IMR-90 (cell line): Measurements from ENCODE around the gene P2RX3.

Source experiments
- MAZ ChIP-seq: IDR thresholded peaks from 2 replicates; pipeline ENCODE4 v1.6.1; 2012; ENCODE audit warnings: low read depth, mild to moderate bottlenecking, low read length, improper control_type of control experiment, moderate library complexity, borderline replicate concordance
- MXI1 ChIP-seq: IDR thresholded peaks from 2 replicates; pipeline ENCODE4 v1.6.1; 2012; ENCODE audit warnings: low read depth, mild to moderate bottlenecking, low read length, moderate library complexity, borderline replicate concordance
- POLR2A ChIP-seq: IDR thresholded peaks from 2 replicates; pipeline ENCODE4 v1.6.1; 2012; ENCODE audit warnings: mild to moderate bottlenecking, low read depth, low read length
- RAD21 ChIP-seq: IDR thresholded peaks from 2 replicates; pipeline ENCODE4 v1.6.1; 2012; ENCODE audit warnings: low read length, improper control_type of control experiment
- RCOR1 ChIP-seq: IDR thresholded peaks from 2 replicates; pipeline ENCODE4 v1.6.1; 2012; ENCODE audit warnings: mild to moderate bottlenecking, low read length, improper control_type of control experiment; ENCODE audit not compliant: insufficient replicate concordance
- SMC3 ChIP-seq: fragments of 150-350 bp; IDR thresholded peaks from 2 replicates; pipeline ENCODE4 v1.6.1; 2016; ENCODE audit warnings: low read depth, mild to moderate bottlenecking, antibody characterized with exemption, low read length, moderate library complexity
- TF ChIP-seq, protein P1 (sequence below): conservative IDR thresholded peaks from 2 replicates; pipeline ENCODE4 v1.5.1; 2012; ENCODE audit warnings: mild to moderate bottlenecking, low read depth, low read length, improper control_type of control experiment
- TF ChIP-seq, protein P2 (sequence below): fragments of 150-350 bp; IDR thresholded peaks from 2 replicates; pipeline ENCODE4 v1.6.1; 2017; ENCODE audit warnings: mild to moderate bottlenecking, antibody characterized with exemption, low read length, low read depth

DNA sequence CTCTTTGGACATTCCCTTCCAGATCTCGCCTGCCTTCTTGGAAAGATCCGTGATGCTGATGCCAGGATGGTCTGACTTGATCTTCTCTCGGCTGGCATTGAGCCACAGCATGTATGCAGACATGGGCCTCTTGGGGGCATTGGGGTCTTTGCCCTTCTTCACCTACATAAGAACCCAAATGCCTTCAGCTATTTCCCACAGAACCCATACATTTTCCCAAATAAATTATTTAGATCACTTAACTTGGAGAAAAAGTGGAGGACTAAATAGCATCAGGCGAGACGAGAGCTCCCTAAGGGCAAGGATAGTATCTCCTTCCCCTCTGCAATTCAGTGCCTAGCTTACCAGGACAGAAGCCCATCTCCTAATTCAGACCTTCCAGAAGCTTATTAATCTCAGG is 10.4 kb upstream of the P2RX3 start:
- TF ChIP-seq SMC3 (no peak), MAZ (no peak), POLR2A (no peak), RCOR1 (no peak), MXI1 (no peak), RAD21 (no peak)
- TF ChIP-seq, protein P1, sequence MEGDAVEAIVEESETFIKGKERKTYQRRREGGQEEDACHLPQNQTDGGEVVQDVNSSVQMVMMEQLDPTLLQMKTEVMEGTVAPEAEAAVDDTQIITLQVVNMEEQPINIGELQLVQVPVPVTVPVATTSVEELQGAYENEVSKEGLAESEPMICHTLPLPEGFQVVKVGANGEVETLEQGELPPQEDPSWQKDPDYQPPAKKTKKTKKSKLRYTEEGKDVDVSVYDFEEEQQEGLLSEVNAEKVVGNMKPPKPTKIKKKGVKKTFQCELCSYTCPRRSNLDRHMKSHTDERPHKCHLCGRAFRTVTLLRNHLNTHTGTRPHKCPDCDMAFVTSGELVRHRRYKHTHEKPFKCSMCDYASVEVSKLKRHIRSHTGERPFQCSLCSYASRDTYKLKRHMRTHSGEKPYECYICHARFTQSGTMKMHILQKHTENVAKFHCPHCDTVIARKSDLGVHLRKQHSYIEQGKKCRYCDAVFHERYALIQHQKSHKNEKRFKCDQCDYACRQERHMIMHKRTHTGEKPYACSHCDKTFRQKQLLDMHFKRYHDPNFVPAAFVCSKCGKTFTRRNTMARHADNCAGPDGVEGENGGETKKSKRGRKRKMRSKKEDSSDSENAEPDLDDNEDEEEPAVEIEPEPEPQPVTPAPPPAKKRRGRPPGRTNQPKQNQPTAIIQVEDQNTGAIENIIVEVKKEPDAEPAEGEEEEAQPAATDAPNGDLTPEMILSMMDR, result no peak
- TF ChIP-seq, protein P2, sequence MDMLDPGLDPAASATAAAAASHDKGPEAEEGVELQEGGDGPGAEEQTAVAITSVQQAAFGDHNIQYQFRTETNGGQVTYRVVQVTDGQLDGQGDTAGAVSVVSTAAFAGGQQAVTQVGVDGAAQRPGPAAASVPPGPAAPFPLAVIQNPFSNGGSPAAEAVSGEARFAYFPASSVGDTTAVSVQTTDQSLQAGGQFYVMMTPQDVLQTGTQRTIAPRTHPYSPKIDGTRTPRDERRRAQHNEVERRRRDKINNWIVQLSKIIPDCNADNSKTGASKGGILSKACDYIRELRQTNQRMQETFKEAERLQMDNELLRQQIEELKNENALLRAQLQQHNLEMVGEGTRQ, result no peak
